ENCODE data around the gene CIC. TPM values are rescaled to one million over a fixed set of nuclear protein-coding genes. Genes with fewer than 3 reads are reported as not detected.

The CIC gene
- total RNA-seq, 4 donors from 2014 or later, result 40.5 to 72.8 (median 67.2) TPM

DNA sequence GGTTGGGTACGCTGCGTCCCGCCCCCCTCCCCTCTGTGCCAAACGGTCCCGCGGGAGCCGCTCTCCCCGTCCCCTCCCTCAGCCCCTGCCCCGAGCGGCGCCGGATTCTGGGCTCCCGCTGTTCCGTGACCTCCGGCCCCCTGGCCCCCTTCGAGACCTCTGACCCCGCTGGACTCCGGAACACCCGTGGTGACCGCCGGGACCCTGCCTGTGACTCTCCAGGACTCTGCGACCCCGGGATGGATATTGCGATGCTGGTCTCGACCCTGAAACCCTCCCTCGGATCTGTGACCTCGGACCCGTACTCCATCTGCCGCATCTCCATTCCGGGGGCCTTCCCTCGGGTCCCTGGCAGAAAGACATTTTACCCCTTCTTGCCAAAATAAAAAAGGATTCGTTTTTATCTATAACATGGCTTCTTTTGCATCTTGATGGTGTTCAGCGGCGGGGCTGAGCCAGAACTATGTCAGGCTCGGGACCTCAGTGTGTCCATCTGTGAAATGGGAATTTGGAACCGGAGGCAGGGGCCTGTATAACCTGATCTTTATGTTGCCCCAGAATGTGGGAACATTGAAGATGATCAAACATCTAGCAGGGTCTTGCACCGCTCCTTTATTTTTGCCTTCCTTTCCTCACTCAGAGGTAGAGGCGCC is 55.7 kb downstream of the CIC start:
- no peak for TF ChIP-seq POLR2A (IDR thresholded peaks at IDR 0.05)
- TF ChIP-seq, protein P1, sequence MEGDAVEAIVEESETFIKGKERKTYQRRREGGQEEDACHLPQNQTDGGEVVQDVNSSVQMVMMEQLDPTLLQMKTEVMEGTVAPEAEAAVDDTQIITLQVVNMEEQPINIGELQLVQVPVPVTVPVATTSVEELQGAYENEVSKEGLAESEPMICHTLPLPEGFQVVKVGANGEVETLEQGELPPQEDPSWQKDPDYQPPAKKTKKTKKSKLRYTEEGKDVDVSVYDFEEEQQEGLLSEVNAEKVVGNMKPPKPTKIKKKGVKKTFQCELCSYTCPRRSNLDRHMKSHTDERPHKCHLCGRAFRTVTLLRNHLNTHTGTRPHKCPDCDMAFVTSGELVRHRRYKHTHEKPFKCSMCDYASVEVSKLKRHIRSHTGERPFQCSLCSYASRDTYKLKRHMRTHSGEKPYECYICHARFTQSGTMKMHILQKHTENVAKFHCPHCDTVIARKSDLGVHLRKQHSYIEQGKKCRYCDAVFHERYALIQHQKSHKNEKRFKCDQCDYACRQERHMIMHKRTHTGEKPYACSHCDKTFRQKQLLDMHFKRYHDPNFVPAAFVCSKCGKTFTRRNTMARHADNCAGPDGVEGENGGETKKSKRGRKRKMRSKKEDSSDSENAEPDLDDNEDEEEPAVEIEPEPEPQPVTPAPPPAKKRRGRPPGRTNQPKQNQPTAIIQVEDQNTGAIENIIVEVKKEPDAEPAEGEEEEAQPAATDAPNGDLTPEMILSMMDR (IDR thresholded peaks at IDR 0.05), result peak in 2 of 6 experiments; percentile 90 to 94
- Histone ChIP-seq H3K4me3 (peak overlapping the region; percentile 72 to 93 (median 83)), H3K4me1 (peaks cover 0 to 22% (median 12%) of the 10 kb centered on the region in 4 donors), H3K36me3 (no peaks in the 10 kb centered on the region), H3K9me3 (no peaks in the 10 kb centered on the region), H3K27ac (peak overlapping the region in 1 of 4 donors; percentile 84), H3K27me3 (peaks cover 0 to 18% of the 10 kb centered on the region in 2 donors)
- DNase-seq, result peak in 1 of 3 donors; percentile 54

DNA sequence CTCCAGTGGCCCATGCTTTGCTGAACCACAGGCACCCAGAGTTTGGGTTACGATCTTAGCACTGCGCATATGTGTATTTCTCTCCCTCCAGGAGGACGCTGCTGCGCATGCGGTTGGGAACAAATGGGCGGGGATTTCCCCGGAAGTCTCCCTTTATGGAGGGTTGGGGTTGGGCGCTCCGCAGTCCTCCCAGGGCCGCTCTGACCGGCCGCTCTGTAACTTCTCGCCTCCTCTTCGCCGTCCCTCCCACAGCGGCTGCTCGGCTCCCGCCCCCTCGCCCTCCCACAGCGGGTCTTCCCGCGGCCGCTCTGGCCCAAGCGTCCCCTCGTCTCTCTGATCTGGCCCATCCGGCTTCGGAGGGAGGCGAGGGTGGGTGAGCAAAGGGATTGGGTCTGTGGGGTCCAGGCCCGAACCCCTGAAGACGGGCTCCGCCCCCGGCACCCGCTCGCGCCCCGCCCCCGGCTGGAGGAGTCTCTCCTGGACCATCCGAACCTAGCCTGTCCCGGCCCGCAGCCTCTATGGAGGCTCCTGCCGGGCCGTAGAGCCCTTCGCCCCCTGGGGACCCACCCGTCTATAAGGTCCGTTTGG is 56.4 kb downstream of the CIC start, which contains the start of gene MEGF8:
TSS of gene MEGF8 (plus strand) at position 328 of the 588 bp plus-strand sequence. CDS start 609 bp downstream, outside the sequence.
- Histone ChIP-seq H3K4me1 (peaks cover 0 to 22% (median 12%) of the 10 kb centered on the region in 4 donors), H3K27me3 (peaks cover 0 to 18% of the 10 kb centered on the region in 2 donors), H3K4me3 (peak within 1 kb of the TSS; percentile 72 to 93 (median 83)), H3K27ac (peak within 1 kb of the TSS; percentile 61 to 84 (median 72)), H3K36me3 (no peaks in the 10 kb centered on the region), H3K9me3 (no peaks in the 10 kb centered on the region)
- peak; percentile 41 to 81 for TF ChIP-seq POLR2A (IDR thresholded peaks at IDR 0.05)
- TF ChIP-seq, protein P1 (IDR thresholded peaks at IDR 0.05), result peak in 4 of 6 experiments; percentile 86 to 92 (median 88)
- peak; percentile 97 to 99 (median 98) for DNase-seq

DNA sequence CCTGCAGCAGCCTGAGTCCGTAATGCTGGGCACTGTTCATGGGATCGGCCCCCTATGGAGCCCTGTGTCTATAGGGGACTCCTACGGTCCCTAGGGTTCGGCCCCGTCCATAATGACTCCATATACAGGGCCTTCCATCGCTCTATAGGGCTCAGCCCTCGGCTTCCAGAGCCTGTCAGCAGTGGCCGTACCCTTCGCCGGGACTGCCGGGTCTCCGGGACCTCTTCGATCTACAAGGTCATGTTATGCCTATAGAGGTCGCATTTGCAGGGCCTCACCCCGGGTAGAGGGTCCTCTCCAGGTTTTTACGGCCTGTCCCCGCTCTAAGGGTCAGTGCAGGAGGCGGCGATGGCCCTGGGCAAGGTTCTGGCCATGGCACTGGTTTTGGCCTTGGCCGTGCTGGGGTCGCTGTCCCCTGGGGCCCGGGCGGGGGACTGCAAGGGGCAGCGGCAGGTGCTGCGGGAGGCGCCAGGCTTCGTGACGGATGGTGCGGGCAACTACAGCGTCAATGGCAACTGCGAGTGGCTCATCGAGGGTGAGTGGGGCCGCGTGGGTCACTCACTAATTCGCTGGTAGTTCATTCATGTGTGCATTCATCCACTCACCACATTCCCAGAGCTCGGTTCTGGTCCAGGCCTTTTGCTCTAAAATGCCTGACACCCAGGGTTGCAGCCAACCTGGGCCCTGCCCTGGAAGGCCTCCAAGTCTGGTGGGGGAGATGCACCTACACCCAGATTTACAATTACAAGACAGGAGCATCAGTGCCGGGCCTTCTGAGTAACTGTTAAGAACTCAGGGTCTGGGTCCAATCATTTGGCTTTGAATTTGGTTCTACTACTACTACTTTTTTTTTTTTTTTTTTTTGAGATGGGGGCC is 57.1 kb downstream of the CIC start:
- H3K4me3 ChIP-seq, result peak overlapping the region; percentile 72 to 93 (median 83)
- peaks cover 0 to 22% (median 12%) of the 10 kb centered on the region in 4 donors for H3K4me1 ChIP-seq
- no peaks in the 10 kb centered on the region for H3K9me3 ChIP-seq
- H3K27me3 ChIP-seq, result peaks cover 0 to 18% of the 10 kb centered on the region in 2 donors
- H3K36me3 ChIP-seq, result no peaks in the 10 kb centered on the region
- DNase-seq, result peak in 2 of 3 donors; percentile 19 to 61
- H3K27ac ChIP-seq, result peak overlapping the region; percentile 61 to 84 (median 72)
- TF ChIP-seq POLR2A (IDR thresholded peaks at IDR 0.05), result no peak
- TF ChIP-seq, protein P1 (IDR thresholded peaks at IDR 0.05), result peak in 3 of 6 experiments; percentile 23 to 35 (median 30)

DNA sequence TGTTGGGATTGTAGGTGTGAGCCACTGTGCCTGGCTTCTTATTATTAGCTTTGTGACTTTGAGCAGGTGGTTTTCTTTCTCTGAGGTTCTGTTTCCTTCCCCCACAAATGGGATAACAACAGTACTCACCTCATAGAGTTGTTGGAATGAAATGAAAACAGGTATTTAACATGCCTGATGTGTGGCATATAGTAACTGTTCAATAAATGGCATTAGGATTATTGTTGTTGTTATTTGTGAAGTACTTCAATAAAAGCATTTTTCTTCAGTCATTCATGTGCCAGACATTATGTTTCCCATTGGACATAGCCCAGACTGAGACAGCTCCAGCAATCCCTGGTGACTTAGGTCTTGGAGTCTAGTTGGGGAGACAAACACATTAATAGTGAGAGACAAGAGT is 57.9 kb downstream of the CIC start:
- H3K4me1 ChIP-seq, result peaks cover 0 to 22% (median 12%) of the 10 kb centered on the region in 4 donors
- H3K27ac ChIP-seq, result no peak overlapping the region
- peaks cover 0 to 18% of the 10 kb centered on the region in 2 donors for H3K27me3 ChIP-seq
- H3K36me3 ChIP-seq, result no peaks in the 10 kb centered on the region
- DNase-seq, result no peak
- H3K9me3 ChIP-seq, result no peaks in the 10 kb centered on the region
- TF ChIP-seq, protein P1 (IDR thresholded peaks at IDR 0.05), result no peak
- H3K4me3 ChIP-seq, result no peak overlapping the region

DNA sequence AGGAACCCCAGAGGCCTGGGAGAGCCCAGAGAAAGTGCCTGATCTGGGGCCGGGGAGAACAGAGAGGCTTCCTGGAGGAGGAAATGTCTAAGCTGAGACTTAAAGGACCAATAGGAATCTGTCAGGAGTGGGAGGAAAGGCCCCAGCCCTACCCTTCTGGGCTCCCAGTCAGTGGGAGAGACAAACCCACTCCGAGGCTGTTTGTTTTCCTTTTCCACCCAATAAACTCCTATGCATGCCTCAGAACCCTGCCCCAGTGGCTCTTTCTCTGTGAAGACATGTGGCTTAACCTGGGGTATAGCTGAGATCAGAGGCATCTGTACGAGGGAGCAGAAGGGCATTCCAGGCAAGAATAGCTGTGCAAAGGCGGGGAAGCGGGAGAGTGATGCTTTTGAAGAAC is 58.3 kb downstream of the CIC start:
- Histone ChIP-seq H3K27ac (no peak overlapping the region), H3K9me3 (no peaks in the 10 kb centered on the region), H3K4me1 (peaks cover 0 to 22% (median 12%) of the 10 kb centered on the region in 4 donors), H3K36me3 (no peaks in the 10 kb centered on the region), H3K27me3 (peaks cover 0 to 18% of the 10 kb centered on the region in 2 donors), H3K4me3 (no peak overlapping the region)
- TF ChIP-seq, protein P1 (IDR thresholded peaks at IDR 0.05), result no peak
- TF ChIP-seq POLR2A (IDR thresholded peaks at IDR 0.05), result no peak
- no peak for DNase-seq
